OCI-LY1 (cell line): Measurements from ENCODE around the gene CPM.

ENCODE experiments used
- EZH2 ChIP-seq: fragments of 200-600 bp; sonication (generic), shearing (Covaris generic); IDR thresholded peaks from 2 replicates; pipeline ENCODE4 v1.8.0; 2017; ENCODE audit warnings: borderline replicate concordance, mixed run types, mild to moderate bottlenecking, antibody characterized with exemption, low read length, moderate library complexity, mixed read lengths
- TF ChIP-seq, protein P1 (sequence below): fragments of 200-600 bp; sonication (generic), shearing (Covaris generic); IDR thresholded peaks from 2 replicates; pipeline ENCODE4 v1.5.1; 2017; ENCODE audit warnings: mild to moderate bottlenecking, antibody characterized with exemption, low read length, moderate library complexity, mixed read lengths

DNA sequence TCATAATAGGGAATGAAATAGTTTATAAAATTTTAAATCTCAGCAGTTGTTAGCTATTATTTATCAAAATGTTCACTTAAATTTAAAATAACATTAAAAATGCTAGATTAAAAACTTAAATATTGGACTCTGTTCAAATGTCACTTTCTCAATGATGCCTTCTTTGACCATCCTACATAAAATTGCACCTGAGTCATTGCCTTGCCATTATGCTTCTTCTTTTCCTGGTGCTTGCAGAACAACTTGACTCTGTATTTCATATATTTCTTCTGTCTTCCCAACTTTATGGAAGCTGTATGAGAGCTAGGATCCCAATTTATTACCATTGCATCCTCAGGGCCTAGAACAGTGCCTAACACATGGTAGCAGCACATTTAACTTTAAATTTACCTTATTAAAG, 37.3 kb upstream of the CPM start:
- no peak for TF ChIP-seq EZH2
- TF ChIP-seq, protein P1, sequence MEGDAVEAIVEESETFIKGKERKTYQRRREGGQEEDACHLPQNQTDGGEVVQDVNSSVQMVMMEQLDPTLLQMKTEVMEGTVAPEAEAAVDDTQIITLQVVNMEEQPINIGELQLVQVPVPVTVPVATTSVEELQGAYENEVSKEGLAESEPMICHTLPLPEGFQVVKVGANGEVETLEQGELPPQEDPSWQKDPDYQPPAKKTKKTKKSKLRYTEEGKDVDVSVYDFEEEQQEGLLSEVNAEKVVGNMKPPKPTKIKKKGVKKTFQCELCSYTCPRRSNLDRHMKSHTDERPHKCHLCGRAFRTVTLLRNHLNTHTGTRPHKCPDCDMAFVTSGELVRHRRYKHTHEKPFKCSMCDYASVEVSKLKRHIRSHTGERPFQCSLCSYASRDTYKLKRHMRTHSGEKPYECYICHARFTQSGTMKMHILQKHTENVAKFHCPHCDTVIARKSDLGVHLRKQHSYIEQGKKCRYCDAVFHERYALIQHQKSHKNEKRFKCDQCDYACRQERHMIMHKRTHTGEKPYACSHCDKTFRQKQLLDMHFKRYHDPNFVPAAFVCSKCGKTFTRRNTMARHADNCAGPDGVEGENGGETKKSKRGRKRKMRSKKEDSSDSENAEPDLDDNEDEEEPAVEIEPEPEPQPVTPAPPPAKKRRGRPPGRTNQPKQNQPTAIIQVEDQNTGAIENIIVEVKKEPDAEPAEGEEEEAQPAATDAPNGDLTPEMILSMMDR, result no peak
